K562 (cell line): ENCODE data around the gene NEDD4L. TPM values are rescaled to one million over a fixed set of nuclear protein-coding genes. Genes with fewer than 3 reads are reported as not detected.

Experiments used
- ATAC-seq: fragments of 200-7000 bp; cut with Tn5 transposase; 3 replicates; pipeline ENCODE4 v1.9.1; 2020; ENCODE audit warnings: moderate library complexity
- BruUV-seq: library from RNA; stranded (reverse); fragments of 400-500 nt; replicated peaks from 2 replicates; lab custom pipeline; 2021; lab: Mats Ljungman, UMichigan
- CTCF ChIA-PET: fragments of 300-600 bp; formaldehyde crosslinking; extraction: SDS; loops from one replicate; lab custom pipeline; 2021; ENCODE audit warnings: low intra/inter-chr PET ratio; lab: Yijun Ruan, JAX
- POLR2A ChIA-PET: fragments of 300-600, 350-650 bp; sonication (Branson Sonifier 250); formaldehyde crosslinking; extraction: SDS; loops from one replicate; lab custom pipeline; 2021; ENCODE audit warnings: antibody characterized with exemption, inconsistent platforms; lab: Yijun Ruan, JAX
- DNase-seq, 4 experiments: peaks; one replicate each; pipeline versions ENCODE4 v3.0.0 to v3.0.0-alpha.2; 2011 to 2018; ENCODE audit warnings: low spot score in 3 of 4, mixed read lengths in 3 of 4; ENCODE audit errors: extremely low read depth in 1 of 4
- FAIRE-seq: peaks from 2 replicates; lab custom pipeline; 2011; peaks lifted over from hg19 to GRCh38; lab: Jason Lieb, UNC
- H2AFZ ChIP-seq: 2 replicates; pipeline ENCODE4 v1.6.0; 2011; ENCODE audit warnings: low read depth, low read length, control low read depth, inconsistent platforms
- H3K27ac ChIP-seq: fragments of 200-600 bp; 3 replicates; pipeline ENCODE4 v1.8.0; 2011; ENCODE audit warnings: low read depth, mild to moderate bottlenecking, control low read depth, inconsistent platforms, low read length, moderate library complexity, mixed read lengths; ENCODE audit errors: extremely low read depth
- H3K27me3 ChIP-seq, 2 experiments: fragments of 300-600 bp in 1 of 2; 2 replicates in 1 of 2; 3 replicates in 1 of 2; pipeline versions ENCODE4 v1.6.0 to v1.8.0; 2011; ENCODE audit warnings: inconsistent platforms in 2 of 2, low read length in 2 of 2, mild to moderate bottlenecking in 1 of 2, mixed read lengths in 1 of 2, moderate library complexity in 1 of 2; ENCODE audit not compliant: control insufficient read depth in 2 of 2, insufficient read depth in 2 of 2
- H3K36me3 ChIP-seq: fragments of 300-600 bp; 3 replicates; pipeline ENCODE4 v1.8.0; 2011; ENCODE audit warnings: mild to moderate bottlenecking, low read length, inconsistent platforms; ENCODE audit not compliant: control insufficient read depth, insufficient read depth
- H3K4me1 ChIP-seq, 2 experiments: fragments of 200-600 bp in 1 of 2; replicated peaks in 1 of 2; 2 replicates in 1 of 2; 3 replicates in 1 of 2; pipeline versions ENCODE4 v1.5.1 to v1.8.0; 2011; ENCODE audit warnings: inconsistent platforms in 2 of 2, low read length in 2 of 2, mild to moderate bottlenecking in 1 of 2, mixed read lengths in 1 of 2, moderate library complexity in 1 of 2; ENCODE audit not compliant: control insufficient read depth in 2 of 2, insufficient read depth in 2 of 2
- H3K4me2 ChIP-seq: 2 replicates; pipeline ENCODE4 v1.6.1; 2011; ENCODE audit warnings: low read length, control low read depth, inconsistent platforms, mixed read lengths; ENCODE audit not compliant: insufficient read depth
- H3K4me3 ChIP-seq: fragments of 200-600 bp; sonication (generic), shearing (Covaris generic); 2 replicates; pipeline ENCODE4 v1.5.1; 2016; ENCODE audit warnings: control low read depth, inconsistent platforms
- H3K79me2 ChIP-seq: fragments of 200-600 bp; 3 replicates; pipeline ENCODE4 v1.8.0; 2011; ENCODE audit warnings: low read length, inconsistent platforms; ENCODE audit not compliant: control insufficient read depth, insufficient read depth
- H3K9ac ChIP-seq, 2 experiments: 2 replicates each; pipeline versions ENCODE4 v1.6.0 to v1.6.1; 2011; ENCODE audit warnings: low read depth in 2 of 2, low read length in 2 of 2, control low read depth in 1 of 2, inconsistent platforms in 1 of 2, mild to moderate bottlenecking in 1 of 2, mixed read lengths in 1 of 2; ENCODE audit not compliant: insufficient read depth in 1 of 2
- H3K9me1 ChIP-seq: one replicate; pipeline ENCODE4 v1.6.0; 2011; ENCODE audit warnings: inconsistent platforms, mild to moderate bottlenecking, low read length, moderate library complexity; ENCODE audit not compliant: control insufficient read depth, insufficient read depth
- H3K9me3 ChIP-seq: replicated peaks from 2 replicates; pipeline ENCODE4 v1.5.1; 2011; ENCODE audit warnings: low read depth, low read length, inconsistent platforms; ENCODE audit not compliant: control insufficient read depth, insufficient read depth
- H4K20me1 ChIP-seq: replicated peaks from 2 replicates; pipeline ENCODE4 v1.6.1; 2011; ENCODE audit warnings: low read length, inconsistent platforms, mixed read lengths; ENCODE audit not compliant: control insufficient read depth, insufficient read depth
- E2F6 ChIP-seq, 2 experiments: IDR thresholded peaks; 2 replicates each; pipeline ENCODE4 v1.6.1; 2011; ENCODE audit warnings: borderline replicate concordance in 1 of 2, control low read depth in 1 of 2, low read depth in 1 of 2, low read length in 1 of 2, mild to moderate bottlenecking in 1 of 2, mixed read lengths in 1 of 2, moderate library complexity in 1 of 2; ENCODE audit not compliant: insufficient read depth in 1 of 2, insufficient read length in 1 of 2, poor library complexity in 1 of 2, severe bottlenecking in 1 of 2; ENCODE audit errors: extremely low read depth in 1 of 2
- ELF1 ChIP-seq: fragments of 200-800 bp; sonication (Bioruptor generic); IDR thresholded peaks from 2 replicates; pipeline ENCODE4 v1.6.1; 2016; ENCODE audit warnings: missing genetic modification characterization, missing compliant biosample characterization
- HNRNPK ChIP-seq: fragments of 200-400 bp; formaldehyde crosslinking; IDR thresholded peaks from one replicate; pipeline ENCODE4 v1.6.1; 2018; ENCODE audit warnings: mild to moderate bottlenecking, low read depth, low read length; ENCODE audit not compliant: poor library complexity, severe bottlenecking
- XRCC5 ChIP-seq: fragments of 200-400 bp; formaldehyde crosslinking; IDR thresholded peaks from 2 replicates; pipeline ENCODE4 v1.6.1; 2017; ENCODE audit warnings: low read depth, mild to moderate bottlenecking, low read length
- ZNF444 ChIP-seq: fragments of 250-450 bp; sonication (Bioruptor Pico); IDR thresholded peaks from 2 replicates; pipeline ENCODE4 v1.4.0; 2020; ENCODE audit warnings: mild to moderate bottlenecking, moderate library complexity
- WGBS: fragments of 100-300 bp; shearing (Covaris generic); methylation state at CpG from one replicate; pipeline ENCODE4 v1.1.6; 2016; ENCODE audit warnings: low coverage, mixed read lengths; ENCODE audit not compliant: insufficient coverage; ENCODE audit errors: missing lambda C conversion rate; 5-methylcytosine and 5-hydroxymethylcytosine counted together
- in situ Hi-C: fragments of 300-500 bp; cut with MboI; formaldehyde crosslinking; loops from 4 replicates; pipeline ENCODE4 v1.15.0; 2018; ENCODE audit warnings: inconsistent platforms, mixed read lengths
- intact Hi-C: fragments of 100-400 bp; cut with micrococcal nuclease; formaldehyde crosslinking; loops from 2 replicates; pipeline ENCODE4 v1.14.2; 2022
- polyA plus RNA-seq, 8 experiments: library from polyadenylated mRNA; depleted of rRNA in 4 of 8; stranded (reverse) in 5 of 8; unstranded in 3 of 8; fragments of >200 nt; fragmentation: Nextera tagmentation in 2 of 8; fragmentation: Illumina TruSeq in 1 of 8; extraction: Ambion mirVana in 2 of 8; extraction: Trizol in 1 of 8; gene quantifications; 2 replicates each; pipeline versions ENCODE4 v1.2.1 to v1.2.3, GENCODE V29; 2011 to 2014; ENCODE audit warnings: inconsistent platforms in 1 of 8, missing spikeins in 1 of 8
- total RNA-seq, 7 experiments: library from RNA; depleted of rRNA in 6 of 7; stranded (reverse); fragments of >200 nt in 6 of 7; fragmentation: Illumina TruSeq in 2 of 7; extraction: Trizol in 2 of 7; gene quantifications; 2 replicates each; pipeline versions ENCODE4 v1.2.1 to v1.2.3, GENCODE V29; 2011 to 2021; ENCODE audit warnings: low replicate concordance in 1 of 7

The NEDD4L gene
- total and polyA plus RNA-seq, 9 of the 15 experiments (the other 6 are each of a cell fraction or from before 2014, with no cell fraction given) = 8.1 to 33.4 (median 19.9) TPM

DNA sequence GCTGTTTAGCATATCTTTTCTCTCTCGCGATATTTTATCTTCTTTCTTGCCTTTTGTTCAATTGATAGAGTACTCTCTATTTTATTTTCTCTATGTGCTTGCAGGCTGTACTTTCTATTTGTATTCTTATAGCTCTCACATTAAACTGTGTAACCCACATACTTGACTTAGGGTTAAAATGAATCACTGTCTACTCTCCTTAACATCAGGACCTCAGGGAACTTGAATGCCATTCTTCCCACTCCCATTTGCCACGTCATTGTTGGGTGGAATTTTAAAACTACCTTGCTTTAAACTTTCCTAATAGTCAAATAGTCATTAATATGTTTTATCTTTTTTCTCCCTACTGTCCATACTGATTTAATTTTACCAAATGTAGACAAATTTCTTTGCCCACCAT is 315.2 kb downstream of the NEDD4L start:
- Histone ChIP-seq H3K4me1 (no peaks in the 10 kb centered on the region), H2AFZ (no peak overlapping the region), H3K36me3 (no peaks in the 10 kb centered on the region; the same call in 2 of the 3 replicates), H3K9me3 (no peaks in the 10 kb centered on the region), H3K27me3 (no peaks in the 10 kb centered on the region), H3K79me2 (no peaks in the 10 kb centered on the region), H3K4me3 (no peak overlapping the region), H3K27ac (no peak overlapping the region), H3K9me1 (no peaks in the 10 kb centered on the region), H4K20me1 (no peaks in the 10 kb centered on the region), H3K4me2 (no peak overlapping the region), H3K9ac (no peak overlapping the region)
- in situ Hi-C loops = no loop called here
- FAIRE-seq (no peak), ATAC-seq (no peak), DNase-seq (no peak)
- WGBS = 79% methylated on average over 3 of the region's 3 CpGs
- TF ChIP-seq XRCC5 (no peak), ZNF444 (CRISPR knock-in tag) (no peak), ELF1 (no peak), HNRNPK (no peak), E2F6 (IDR thresholded peaks at IDR 0.05; ENCODE audit: borderline replicate concordance in 1 of 2, extremely low read depth in 1 of 2, insufficient read depth in 1 of 2, insufficient read length in 1 of 2, low read depth in 1 of 2, low read length in 1 of 2, poor library complexity in 1 of 2, severe bottlenecking in 1 of 2) (no peak)
- no TSS peak for BruUV-seq
- intact Hi-C loops = no loop called here
- ChIA-PET CTCF (no interaction called here), POLR2A (no interaction called here)
